DND-41 (cell line): ENCODE results near the gene BICC1.

Source experiments
- EZH2 ChIP-seq: IDR thresholded peaks from 3 replicates; pipeline ENCODE4 v1.6.1; 2012; ENCODE audit warnings: borderline replicate concordance, low read depth, mild to moderate bottlenecking, moderate library complexity, low read length, inconsistent platforms; ENCODE audit not compliant: severe bottlenecking
- TF ChIP-seq, protein P1 (sequence below): IDR thresholded peaks from 2 replicates; pipeline ENCODE4 v1.5.1; 2012; ENCODE audit warnings: borderline replicate concordance, low read length, moderate library complexity, mild to moderate bottlenecking; ENCODE audit not compliant: poor library complexity, severe bottlenecking; ENCODE audit errors: extremely low read depth

DNA sequence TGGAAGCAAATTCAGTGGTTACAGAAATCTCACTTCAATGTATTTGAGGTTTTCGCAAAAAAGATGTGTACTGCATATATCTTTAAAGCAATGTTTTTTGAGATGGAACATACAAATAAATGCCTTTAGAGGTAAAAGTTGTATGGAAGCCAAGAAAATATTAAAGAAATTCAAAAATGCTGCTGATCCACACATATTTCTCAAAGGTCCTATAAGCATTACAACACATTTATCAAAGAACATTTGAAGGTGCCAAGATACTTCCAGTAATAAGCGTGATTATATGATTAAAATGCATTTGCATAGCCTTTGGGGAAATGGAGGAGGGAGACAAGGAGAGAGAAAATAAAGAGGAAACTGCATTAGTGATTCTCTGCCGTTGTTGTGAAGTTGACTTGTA, 260.1 kb downstream of the BICC1 start:
- TF ChIP-seq, protein P1, sequence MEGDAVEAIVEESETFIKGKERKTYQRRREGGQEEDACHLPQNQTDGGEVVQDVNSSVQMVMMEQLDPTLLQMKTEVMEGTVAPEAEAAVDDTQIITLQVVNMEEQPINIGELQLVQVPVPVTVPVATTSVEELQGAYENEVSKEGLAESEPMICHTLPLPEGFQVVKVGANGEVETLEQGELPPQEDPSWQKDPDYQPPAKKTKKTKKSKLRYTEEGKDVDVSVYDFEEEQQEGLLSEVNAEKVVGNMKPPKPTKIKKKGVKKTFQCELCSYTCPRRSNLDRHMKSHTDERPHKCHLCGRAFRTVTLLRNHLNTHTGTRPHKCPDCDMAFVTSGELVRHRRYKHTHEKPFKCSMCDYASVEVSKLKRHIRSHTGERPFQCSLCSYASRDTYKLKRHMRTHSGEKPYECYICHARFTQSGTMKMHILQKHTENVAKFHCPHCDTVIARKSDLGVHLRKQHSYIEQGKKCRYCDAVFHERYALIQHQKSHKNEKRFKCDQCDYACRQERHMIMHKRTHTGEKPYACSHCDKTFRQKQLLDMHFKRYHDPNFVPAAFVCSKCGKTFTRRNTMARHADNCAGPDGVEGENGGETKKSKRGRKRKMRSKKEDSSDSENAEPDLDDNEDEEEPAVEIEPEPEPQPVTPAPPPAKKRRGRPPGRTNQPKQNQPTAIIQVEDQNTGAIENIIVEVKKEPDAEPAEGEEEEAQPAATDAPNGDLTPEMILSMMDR = no peak
- no peak for TF ChIP-seq EZH2
